ENCODE results near the gene MERTK.

DNA sequence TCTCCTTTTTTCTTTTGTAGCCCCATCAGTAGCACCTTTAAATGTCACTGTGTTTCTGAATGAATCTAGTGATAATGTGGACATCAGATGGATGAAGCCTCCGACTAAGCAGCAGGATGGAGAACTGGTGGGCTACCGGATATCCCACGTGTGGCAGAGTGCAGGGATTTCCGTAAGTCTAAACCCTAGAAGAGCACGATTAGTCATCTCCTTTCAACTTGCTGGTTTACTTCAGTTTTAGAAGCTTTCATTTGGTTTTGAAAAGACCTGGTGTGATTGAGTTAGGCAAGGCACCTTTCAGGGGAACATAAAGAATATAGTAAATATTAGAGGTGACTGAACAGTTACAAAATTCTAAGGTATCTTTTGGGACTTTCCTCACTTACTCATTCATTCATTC is 84.4 kb downstream of the MERTK start:
- TF ChIP-seq, protein P1, sequence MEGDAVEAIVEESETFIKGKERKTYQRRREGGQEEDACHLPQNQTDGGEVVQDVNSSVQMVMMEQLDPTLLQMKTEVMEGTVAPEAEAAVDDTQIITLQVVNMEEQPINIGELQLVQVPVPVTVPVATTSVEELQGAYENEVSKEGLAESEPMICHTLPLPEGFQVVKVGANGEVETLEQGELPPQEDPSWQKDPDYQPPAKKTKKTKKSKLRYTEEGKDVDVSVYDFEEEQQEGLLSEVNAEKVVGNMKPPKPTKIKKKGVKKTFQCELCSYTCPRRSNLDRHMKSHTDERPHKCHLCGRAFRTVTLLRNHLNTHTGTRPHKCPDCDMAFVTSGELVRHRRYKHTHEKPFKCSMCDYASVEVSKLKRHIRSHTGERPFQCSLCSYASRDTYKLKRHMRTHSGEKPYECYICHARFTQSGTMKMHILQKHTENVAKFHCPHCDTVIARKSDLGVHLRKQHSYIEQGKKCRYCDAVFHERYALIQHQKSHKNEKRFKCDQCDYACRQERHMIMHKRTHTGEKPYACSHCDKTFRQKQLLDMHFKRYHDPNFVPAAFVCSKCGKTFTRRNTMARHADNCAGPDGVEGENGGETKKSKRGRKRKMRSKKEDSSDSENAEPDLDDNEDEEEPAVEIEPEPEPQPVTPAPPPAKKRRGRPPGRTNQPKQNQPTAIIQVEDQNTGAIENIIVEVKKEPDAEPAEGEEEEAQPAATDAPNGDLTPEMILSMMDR (IDR thresholded peaks at IDR 0.05) = no peak
- TF ChIP-seq POLR2AphosphoS5 (IDR thresholded peaks at IDR 0.05; ENCODE audit: low read depth, low read length) (no peak), SIN3A (IDR thresholded peaks at IDR 0.05; ENCODE audit: borderline replicate concordance, insufficient read depth, low read depth, low read length) (no peak), TCF7L2 (IDR thresholded peaks at IDR 0.05; ENCODE audit: low read depth, low read length) (no peak)
- TF ChIP-seq, protein P2, sequence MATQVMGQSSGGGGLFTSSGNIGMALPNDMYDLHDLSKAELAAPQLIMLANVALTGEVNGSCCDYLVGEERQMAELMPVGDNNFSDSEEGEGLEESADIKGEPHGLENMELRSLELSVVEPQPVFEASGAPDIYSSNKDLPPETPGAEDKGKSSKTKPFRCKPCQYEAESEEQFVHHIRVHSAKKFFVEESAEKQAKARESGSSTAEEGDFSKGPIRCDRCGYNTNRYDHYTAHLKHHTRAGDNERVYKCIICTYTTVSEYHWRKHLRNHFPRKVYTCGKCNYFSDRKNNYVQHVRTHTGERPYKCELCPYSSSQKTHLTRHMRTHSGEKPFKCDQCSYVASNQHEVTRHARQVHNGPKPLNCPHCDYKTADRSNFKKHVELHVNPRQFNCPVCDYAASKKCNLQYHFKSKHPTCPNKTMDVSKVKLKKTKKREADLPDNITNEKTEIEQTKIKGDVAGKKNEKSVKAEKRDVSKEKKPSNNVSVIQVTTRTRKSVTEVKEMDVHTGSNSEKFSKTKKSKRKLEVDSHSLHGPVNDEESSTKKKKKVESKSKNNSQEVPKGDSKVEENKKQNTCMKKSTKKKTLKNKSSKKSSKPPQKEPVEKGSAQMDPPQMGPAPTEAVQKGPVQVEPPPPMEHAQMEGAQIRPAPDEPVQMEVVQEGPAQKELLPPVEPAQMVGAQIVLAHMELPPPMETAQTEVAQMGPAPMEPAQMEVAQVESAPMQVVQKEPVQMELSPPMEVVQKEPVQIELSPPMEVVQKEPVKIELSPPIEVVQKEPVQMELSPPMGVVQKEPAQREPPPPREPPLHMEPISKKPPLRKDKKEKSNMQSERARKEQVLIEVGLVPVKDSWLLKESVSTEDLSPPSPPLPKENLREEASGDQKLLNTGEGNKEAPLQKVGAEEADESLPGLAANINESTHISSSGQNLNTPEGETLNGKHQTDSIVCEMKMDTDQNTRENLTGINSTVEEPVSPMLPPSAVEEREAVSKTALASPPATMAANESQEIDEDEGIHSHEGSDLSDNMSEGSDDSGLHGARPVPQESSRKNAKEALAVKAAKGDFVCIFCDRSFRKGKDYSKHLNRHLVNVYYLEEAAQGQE (IDR thresholded peaks at IDR 0.05; ENCODE audit: insufficient read depth in 1 of 2, low read depth in 2 of 2, low read length in 1 of 2) = no peak
